Adipocyte (in vitro differentiated cells): Measurements from ENCODE around the gene PREX1.
"Not testable (repeated sequence)": the region's sequence is repeated elsewhere in the genome, so short reads cannot be mapped to it uniquely, and the experiment has no call there.

Experiments used
- DNase-seq: peaks from one replicate; pipeline ENCODE4 v3.0.0-alpha.2; 2015; ENCODE audit warnings: low read depth
- H3K27me3 ChIP-seq: replicated peaks from 2 replicates; pipeline ENCODE4 v1.7.0; 2013; ENCODE audit warnings: mild to moderate bottlenecking, low read length, moderate library complexity; ENCODE audit not compliant: control insufficient read depth, insufficient read depth
- H3K36me3 ChIP-seq: 2 replicates; pipeline ENCODE4 v1.7.0; 2013; ENCODE audit warnings: low read length, mild to moderate bottlenecking, moderate library complexity; ENCODE audit not compliant: control insufficient read depth, insufficient read depth, severe bottlenecking
- H3K4me1 ChIP-seq: 2 replicates; pipeline ENCODE4 v1.7.0; 2013; ENCODE audit warnings: mild to moderate bottlenecking, low read length, moderate library complexity; ENCODE audit not compliant: control insufficient read depth, insufficient read depth
- H3K4me3 ChIP-seq: 2 replicates; pipeline ENCODE4 v1.7.0; 2013; ENCODE audit warnings: mild to moderate bottlenecking, low read length, moderate library complexity
- H3K9ac ChIP-seq: 2 replicates; pipeline ENCODE4 v1.7.0; 2013; ENCODE audit warnings: mild to moderate bottlenecking, low read length, moderate library complexity
- H3K9me3 ChIP-seq: 2 replicates; pipeline ENCODE4 v1.7.0; 2013; ENCODE audit warnings: mild to moderate bottlenecking, low read length, moderate library complexity; ENCODE audit not compliant: control insufficient read depth

The PREX1 gene

DNA sequence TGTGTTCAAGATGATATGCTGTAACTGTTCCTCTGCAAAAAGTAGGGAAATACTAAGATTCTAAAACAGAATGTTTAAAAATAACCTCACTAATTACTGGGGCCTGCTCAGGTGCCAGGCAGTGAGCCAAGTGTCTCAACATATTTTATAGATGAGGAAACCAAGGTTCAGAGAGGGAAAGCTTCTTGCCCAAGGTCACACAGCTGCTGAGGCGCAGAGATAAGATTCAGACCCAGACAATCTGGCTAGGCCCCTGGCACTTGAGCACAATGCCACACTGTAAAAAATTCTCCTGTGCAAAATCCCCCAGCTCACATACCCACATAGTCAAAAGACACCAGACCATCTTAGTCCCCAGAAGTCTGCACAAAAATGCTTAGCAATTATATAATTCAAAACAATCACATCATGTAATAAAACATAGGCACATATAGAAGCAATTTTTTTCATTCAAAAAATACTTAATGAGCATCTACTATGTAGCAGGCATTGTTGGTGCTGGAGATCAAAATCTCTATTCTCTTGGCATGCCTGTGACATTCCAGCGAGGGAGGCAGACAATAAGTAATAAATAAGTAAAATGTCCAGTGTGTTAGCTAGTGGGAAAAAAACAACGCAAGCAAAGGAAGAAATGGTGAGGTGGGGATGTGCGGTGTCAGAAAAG, 10.3 kb downstream of the PREX1 start:
- Histone ChIP-seq H3K36me3 (no peaks in the 10 kb centered on the region), H3K9ac (no peak overlapping the region), H3K27me3 (peaks cover 14% of the 10 kb centered on the region), H3K4me3 (no peak overlapping the region), H3K4me1 (peaks cover 5% of the 10 kb centered on the region), H3K9me3 (peaks cover 8% of the 10 kb centered on the region)
- DNase-seq, result no peak

DNA sequence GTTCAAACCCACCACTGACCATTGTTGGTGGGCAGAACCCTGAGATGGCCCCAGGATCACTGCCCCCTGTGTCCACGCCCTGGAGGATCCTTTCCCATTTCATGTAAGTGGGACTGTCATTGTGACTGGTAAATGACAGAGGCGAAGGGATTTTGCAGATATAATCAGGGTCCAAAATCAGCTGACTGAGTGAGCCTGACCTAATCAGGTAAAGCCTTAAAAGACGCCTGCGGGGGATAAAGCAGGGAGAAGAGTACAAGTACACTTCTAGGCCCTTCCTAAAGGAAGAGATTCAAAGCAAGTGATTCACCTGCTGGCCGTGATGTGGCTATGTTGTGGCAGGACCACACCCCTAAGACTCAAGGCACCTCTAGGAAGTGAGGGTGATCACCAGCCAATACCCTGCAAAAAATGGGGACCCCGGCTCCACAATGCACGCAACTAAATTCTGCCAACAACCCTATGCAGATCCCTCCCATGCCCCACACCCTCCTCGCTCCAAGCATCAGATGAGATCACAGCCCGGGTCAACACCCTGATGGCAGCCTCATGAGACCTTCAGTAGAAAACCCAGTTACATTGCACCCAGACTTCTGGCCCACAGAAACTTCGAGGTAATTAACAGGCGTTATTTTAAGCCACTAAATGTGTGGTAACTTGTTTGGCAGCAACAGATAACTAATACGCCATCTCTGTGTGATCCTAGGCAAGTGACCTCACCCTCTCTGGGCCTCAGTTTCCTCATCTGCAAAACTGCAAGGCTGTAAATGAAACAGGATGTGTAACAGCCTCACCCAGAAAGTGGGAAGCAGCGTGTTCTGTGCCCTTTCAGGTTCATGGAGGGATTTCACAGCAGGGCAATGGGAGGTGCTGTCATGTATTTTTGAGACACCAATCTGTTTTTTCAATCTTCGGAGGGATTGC, 11.3 kb downstream of the PREX1 start:
- Histone ChIP-seq H3K36me3 (no peaks in the 10 kb centered on the region), H3K4me1 (peaks cover 5% of the 10 kb centered on the region), H3K9ac (no peak overlapping the region), H3K4me3 (no peak overlapping the region), H3K9me3 (peaks cover 8% of the 10 kb centered on the region), H3K27me3 (peaks cover 14% of the 10 kb centered on the region)
- DNase-seq, result no peak

DNA sequence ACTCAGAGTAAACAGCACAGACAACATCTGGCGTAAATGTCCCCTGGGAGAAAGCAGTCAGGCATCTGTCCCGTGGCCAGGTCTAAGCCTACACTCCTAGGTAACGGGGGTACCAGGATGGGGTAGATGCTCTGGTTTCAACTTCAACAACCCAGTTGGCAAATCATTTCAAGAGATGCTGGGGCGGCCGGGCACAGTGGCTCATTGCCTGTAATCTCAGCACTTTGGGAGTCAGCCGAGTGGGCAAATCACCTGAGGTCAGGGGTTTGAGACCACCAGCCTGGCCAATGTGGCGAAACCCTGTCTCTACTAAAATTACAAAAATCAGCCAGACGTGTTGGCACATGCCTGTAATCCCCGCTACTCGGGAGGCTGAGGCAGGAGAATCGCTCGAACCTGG, 12.3 kb downstream of the PREX1 start:
- Histone ChIP-seq H3K27me3 (peaks cover 8% of the 10 kb centered on the region), H3K36me3 (no peaks in the 10 kb centered on the region), H3K9ac (no peak overlapping the region), H3K4me1 (peaks cover 5% of the 10 kb centered on the region), H3K9me3 (peaks cover 8% of the 10 kb centered on the region), H3K4me3 (no peak overlapping the region)
- DNase-seq, result no peak

DNA sequence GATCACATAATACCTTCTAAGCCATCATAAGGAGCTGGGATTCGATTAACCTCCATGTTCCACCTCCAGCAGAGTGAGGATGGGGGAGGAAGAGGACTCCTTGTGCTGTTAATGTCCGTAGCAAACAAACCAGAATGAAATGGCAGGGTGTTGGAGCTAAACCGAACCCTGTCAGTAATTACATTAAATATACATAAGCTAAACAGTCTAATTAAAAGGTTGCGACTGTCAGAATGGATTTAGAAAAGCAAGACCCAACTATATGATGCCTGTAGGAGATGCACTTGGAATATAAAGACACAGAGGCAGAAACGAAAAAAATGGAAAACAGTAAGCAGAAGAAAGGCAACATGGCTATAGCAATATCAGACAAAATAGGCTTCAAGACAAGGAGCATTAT, 13.2 kb downstream of the PREX1 start:
- Histone ChIP-seq H3K9me3 (peaks cover 8% of the 10 kb centered on the region), H3K9ac (no peak overlapping the region), H3K36me3 (no peaks in the 10 kb centered on the region), H3K4me1 (peaks cover 5% of the 10 kb centered on the region), H3K4me3 (no peak overlapping the region), H3K27me3 (peaks cover 6% of the 10 kb centered on the region)
- DNase-seq, result no peak

DNA sequence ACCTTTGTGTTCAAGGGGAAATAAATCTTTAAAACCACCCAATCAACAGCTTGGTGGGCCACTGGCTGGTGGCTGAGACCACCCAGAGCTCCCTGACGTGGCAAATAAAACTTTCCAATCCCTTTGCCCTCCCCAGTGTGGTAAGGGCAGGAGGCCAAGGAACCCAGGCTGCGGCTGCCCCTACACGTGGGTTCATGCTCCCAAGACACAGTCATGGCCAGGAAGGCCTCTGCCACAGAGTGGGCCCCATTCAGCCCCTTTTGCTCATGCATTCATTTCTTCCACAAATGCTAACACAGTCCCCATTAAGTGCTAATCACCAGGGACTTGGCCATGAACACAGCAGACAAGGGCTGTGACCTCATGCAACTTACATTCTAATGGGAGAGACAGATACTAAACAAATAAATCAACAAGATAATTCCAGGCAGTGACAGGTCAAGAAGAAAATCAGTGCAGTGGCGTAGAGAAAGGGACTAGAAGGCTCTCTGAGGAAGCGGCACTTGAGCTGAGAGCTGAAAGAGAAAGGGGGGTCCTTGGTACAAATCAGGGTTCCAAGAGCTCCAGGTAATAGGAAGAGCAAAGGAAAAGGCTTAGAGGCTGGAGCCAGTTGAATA, 13.8 kb downstream of the PREX1 start:
- no peaks in the 10 kb centered on the region for H3K36me3 ChIP-seq
- no peak overlapping the region for H3K4me3 ChIP-seq
- no peak for DNase-seq
- peaks cover 10% of the 10 kb centered on the region for H3K27me3 ChIP-seq
- H3K4me1 ChIP-seq, result peaks cover 5% of the 10 kb centered on the region
- H3K9me3 ChIP-seq, result peaks cover 8% of the 10 kb centered on the region
- H3K9ac ChIP-seq, result no peak overlapping the region

DNA sequence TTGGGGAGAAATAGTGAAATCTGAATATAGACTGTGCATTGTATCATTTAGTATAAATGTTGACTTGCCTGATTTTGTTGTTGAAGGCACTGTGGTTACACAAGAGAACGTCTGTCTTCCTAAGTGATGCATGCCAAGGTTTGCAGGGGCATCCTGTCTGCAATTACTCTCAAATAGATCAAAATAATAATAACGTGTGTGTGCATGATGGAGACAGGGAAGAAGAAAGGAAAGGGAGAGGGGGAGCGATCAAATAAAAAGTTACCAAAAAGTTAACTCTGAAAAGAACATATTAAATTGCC, 14.4 kb downstream of the PREX1 start:
- Histone ChIP-seq H3K9ac (no peak overlapping the region), H3K27me3 (peaks cover 14% of the 10 kb centered on the region), H3K9me3 (peaks cover 8% of the 10 kb centered on the region), H3K36me3 (no peaks in the 10 kb centered on the region), H3K4me3 (no peak overlapping the region), H3K4me1 (peaks cover 5% of the 10 kb centered on the region)
- no peak for DNase-seq

DNA sequence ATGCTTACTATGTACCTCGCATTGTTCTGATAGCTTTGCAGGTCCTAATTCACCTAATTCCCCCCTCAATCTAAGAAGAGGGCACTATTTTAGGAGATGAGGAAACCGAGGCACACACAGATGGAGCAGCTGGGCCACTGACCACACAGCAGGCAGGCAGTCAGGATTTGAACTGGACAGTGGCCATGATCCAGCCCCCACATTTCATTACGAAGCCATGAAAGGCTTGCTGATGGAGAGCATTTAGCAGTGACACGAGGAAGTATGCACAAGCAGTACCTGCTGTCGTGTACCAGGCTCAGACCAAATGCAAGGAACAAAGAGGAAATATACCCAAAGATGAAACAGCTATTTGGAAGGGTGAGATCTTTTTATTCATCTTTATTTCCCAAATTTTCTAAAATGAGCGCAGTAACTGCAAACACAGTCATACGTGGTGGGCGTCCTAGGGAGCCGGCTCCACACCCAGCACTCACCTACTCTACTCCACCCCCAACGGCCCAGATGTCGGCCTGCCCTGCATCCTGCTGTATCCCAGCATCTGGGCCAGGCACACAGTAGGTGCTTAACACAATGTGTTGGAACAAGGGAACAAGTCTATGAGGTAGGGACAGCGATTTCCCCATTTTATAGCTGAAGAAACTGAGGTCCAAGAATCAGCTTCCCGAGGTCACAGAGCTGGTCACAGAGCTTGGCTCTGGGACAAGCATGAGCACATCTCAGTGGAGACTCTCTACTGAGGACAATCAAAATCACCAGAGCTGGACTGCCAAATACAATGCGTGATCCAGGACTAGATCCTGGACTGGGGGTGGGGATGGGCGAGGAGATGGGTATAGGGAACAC, 15.0 kb downstream of the PREX1 start:
- no peak overlapping the region for H3K4me3 ChIP-seq
- peaks cover 5% of the 10 kb centered on the region for H3K4me1 ChIP-seq
- H3K36me3 ChIP-seq, result no peaks in the 10 kb centered on the region
- no peak for DNase-seq
- peaks cover 19% of the 10 kb centered on the region for H3K27me3 ChIP-seq
- no peak overlapping the region for H3K9ac ChIP-seq
- H3K9me3 ChIP-seq, result peaks cover 8% of the 10 kb centered on the region

DNA sequence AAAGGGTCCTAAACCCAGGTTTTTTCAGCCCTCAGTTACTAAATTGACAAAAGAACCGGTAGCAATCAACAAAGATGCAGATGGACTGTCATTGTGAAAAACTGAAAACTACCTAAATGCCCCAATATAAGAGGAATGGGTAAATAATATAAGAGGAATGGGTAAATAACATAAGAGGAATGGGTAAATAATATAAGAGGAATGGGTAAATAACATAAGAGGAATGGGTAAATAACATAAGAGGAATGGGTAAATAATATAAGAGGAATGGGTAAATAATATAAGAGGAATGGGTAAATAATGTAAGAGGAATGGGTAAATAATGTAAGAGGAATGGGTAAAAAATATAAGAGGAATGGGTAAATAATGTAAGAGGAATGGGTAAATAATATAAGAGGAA, 15.7 kb downstream of the PREX1 start:
- H3K4me3 ChIP-seq, H3K36me3 ChIP-seq, H3K9ac ChIP-seq, H3K4me1 ChIP-seq, DNase-seq: not testable (repeated sequence)
- H3K9me3 ChIP-seq, result peaks cover 13% of the 10 kb centered on the region
- peaks cover 26% of the 10 kb centered on the region for H3K27me3 ChIP-seq

DNA sequence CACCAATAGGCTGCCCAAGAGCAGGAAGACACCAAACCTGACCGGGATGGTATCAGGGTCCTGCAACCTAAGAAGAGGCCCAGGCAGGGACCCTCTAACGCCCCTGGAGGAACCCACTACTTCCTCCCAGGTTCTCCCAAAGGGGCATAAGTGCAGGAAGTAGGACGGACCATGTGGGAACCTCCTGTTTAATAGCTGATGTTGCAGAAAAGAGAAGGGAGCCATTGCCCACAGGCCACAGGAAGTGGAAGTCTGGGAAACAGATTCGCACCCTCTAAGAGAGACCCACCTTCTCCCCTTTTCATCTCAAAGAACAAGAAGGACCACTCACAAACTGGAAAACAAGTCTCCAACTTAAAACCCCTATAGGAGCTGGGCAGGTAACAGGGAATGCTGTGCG, 18.1 kb downstream of the PREX1 start:
- peaks cover 30% of the 10 kb centered on the region for H3K27me3 ChIP-seq

DNA sequence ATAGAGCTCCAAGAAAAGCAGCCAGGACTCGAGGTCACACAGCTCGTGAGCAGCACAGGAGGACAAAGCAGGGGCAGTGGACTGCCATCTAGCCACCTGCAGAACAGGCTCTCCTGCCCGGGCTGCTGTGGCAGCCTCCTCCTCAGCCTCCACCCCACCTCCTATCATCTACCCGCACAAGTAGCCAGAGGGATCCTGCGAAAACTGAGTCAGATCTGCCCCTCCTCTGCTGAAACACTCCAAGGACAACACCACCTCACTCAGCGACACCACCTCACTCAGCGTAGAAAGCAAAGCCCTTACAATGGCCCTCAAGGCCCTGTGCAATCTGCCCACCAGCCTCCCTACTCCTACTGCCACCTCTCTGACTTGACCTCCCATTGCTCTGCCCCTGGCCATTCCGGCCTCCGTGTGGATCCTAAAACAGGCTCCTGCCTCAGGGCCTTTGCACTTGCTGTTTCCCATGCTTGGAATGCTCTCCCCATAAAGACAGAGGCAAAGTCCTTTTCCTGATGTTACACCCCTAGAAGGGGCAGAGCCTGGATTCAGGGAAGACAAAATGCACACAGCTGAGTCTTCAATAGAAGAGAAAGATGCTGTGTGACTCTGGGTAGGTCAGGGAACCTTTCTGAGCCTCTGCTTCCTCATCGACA, 19.3 kb downstream of the PREX1 start:
- no peak overlapping the region for H3K4me3 ChIP-seq
- peaks cover 10% of the 10 kb centered on the region for H3K9me3 ChIP-seq
- no peak for DNase-seq
- H3K36me3 ChIP-seq, result no peaks in the 10 kb centered on the region
- peaks cover 38% of the 10 kb centered on the region for H3K27me3 ChIP-seq
- H3K9ac ChIP-seq, result no peak overlapping the region
- peaks cover 5% of the 10 kb centered on the region for H3K4me1 ChIP-seq

More for the DNA sequence above, 18.1 kb downstream of the PREX1 start:
- Histone ChIP-seq H3K9me3 (peaks cover 15% of the 10 kb centered on the region), H3K4me3 (no peak overlapping the region), H3K4me1 (peaks cover 5% of the 10 kb centered on the region), H3K9ac (no peak overlapping the region), H3K36me3 (no peaks in the 10 kb centered on the region)
- no peak for DNase-seq
